Skeletal muscle tissue (tissue), 4 donors: ENCODE results near the gene S100A13. TPM values are rescaled to one million over a fixed set of nuclear protein-coding genes. Genes with fewer than 3 reads are reported as not detected.
"Not testable (repeated sequence)": the region's sequence is repeated elsewhere in the genome, so short reads cannot be mapped to it uniquely, and the experiment has no call there.

Experiments
- H3K27ac ChIP-seq: one replicate; pipeline ENCODE4 v1.7.0; 2013; ENCODE audit warnings: mild to moderate bottlenecking, low read depth, low read length, inconsistent platforms
- H3K27me3 ChIP-seq, 3 donors: one replicate each; pipeline ENCODE4 v1.7.0; 2013; ENCODE audit warnings: low read length in 3 of 3; ENCODE audit not compliant: control insufficient read depth in 3 of 3, insufficient read depth in 3 of 3
- H3K36me3 ChIP-seq, 3 donors: one replicate each; pipeline ENCODE4 v1.7.0; 2013; ENCODE audit warnings: low read length in 3 of 3; ENCODE audit not compliant: control insufficient read depth in 3 of 3, insufficient read depth in 3 of 3
- H3K4me1 ChIP-seq, 3 donors: one replicate each; pipeline ENCODE4 v1.7.0; 2013; ENCODE audit warnings: low read length in 3 of 3, mild to moderate bottlenecking in 3 of 3; ENCODE audit not compliant: control insufficient read depth in 3 of 3, insufficient read depth in 3 of 3
- H3K4me3 ChIP-seq, 3 donors: one replicate each; pipeline ENCODE4 v1.7.0; 2013; ENCODE audit warnings: low read length in 3 of 3
- H3K9ac ChIP-seq, 3 donors: one replicate each; pipeline ENCODE4 v1.7.0; 2013; ENCODE audit warnings: low read length in 3 of 3, mild to moderate bottlenecking in 3 of 3, moderate library complexity in 2 of 3, low read depth in 1 of 3
- H3K9me3 ChIP-seq, 3 donors: one replicate each; pipeline ENCODE4 v1.7.0; 2013; ENCODE audit warnings: low read length in 3 of 3; ENCODE audit not compliant: control insufficient read depth in 3 of 3
- total RNA-seq: library from RNA; depleted of rRNA; stranded (reverse); fragments of >200 nt; gene quantifications from one replicate; pipeline ENCODE4 v1.2.3, GENCODE V29; 2014
- donor health status: Osteomylitis.

The S100A13 gene
- total RNA-seq = 55.3 TPM

- Histone ChIP-seq H3K9ac (peak within 1 kb of the TSS; percentile 88 to 96 (median 92)), H3K4me1 (peaks cover 46 to 57% (median 50%) of the 10 kb centered on the region in 3 donors), H3K4me3 (peak within 1 kb of the TSS; percentile 75 to 88 (median 84)), H3K36me3 (peaks cover 4 to 11% (median 11%) of the 10 kb centered on the region in 3 donors), H3K27ac (peak within 1 kb of the TSS; percentile 91), H3K9me3 (no peaks in the 10 kb centered on the region), H3K27me3 (no peaks in the 10 kb centered on the region)
These were observed at the start of gene S100A13 for GRCh38 chr1:153626904-153627714. Gene S100A13, minus strand, starts transcription at chr1:153627505. Its CDS starts 1,033 bp downstream, at chr1:153626472.

GRCh38 chr1:153673511-153673910, 46.2 kb upstream of the S100A13 start:
- Histone ChIP-seq H3K4me1 (peaks cover 17 to 26% (median 24%) of the 10 kb centered on the region in 3 donors), H3K27ac (no peak overlapping the region), H3K36me3 (peaks cover 6 to 9% (median 6%) of the 10 kb centered on the region in 3 donors), H3K9ac (no peak overlapping the region), H3K9me3 (no peaks in the 10 kb centered on the region), H3K4me3 (no peak overlapping the region), H3K27me3 (peaks cover 5 to 10% (median 8%) of the 10 kb centered on the region in 3 donors)

GRCh38 chr1:153671628-153672353, 44.5 kb upstream of the S100A13 start:
- H3K36me3 ChIP-seq = peaks cover 22 to 23% (median 23%) of the 10 kb centered on the region in 3 donors
- H3K27me3 ChIP-seq, H3K9me3 ChIP-seq: not testable (repeated sequence)
- H3K4me3 ChIP-seq = peak overlapping the region; percentile 73 to 97 (median 79)
- peaks cover 13 to 16% (median 15%) of the 10 kb centered on the region in 3 donors for H3K4me1 ChIP-seq
- peak overlapping the region; percentile 81 for H3K27ac ChIP-seq
- H3K9ac ChIP-seq = peak overlapping the region; percentile 24 to 76 (median 75)

GRCh38 chr1:153670859-153671627, 43.7 kb upstream of the S100A13 start, which contains the start of gene ILF2:
Gene ILF2, minus strand, starts transcription at chr1:153670993. Its CDS starts 71 bp downstream, at chr1:153670922.
- Histone ChIP-seq H3K9ac (peak within 1 kb of the TSS; percentile 91 to 96 (median 94)), H3K4me3 (peak within 1 kb of the TSS; percentile 86 to 97 (median 95)), H3K4me1 (peaks cover 13 to 16% (median 15%) of the 10 kb centered on the region in 3 donors), H3K27me3 (no peaks in the 10 kb centered on the region), H3K36me3 (peaks cover 29 to 31% (median 31%) of the 10 kb centered on the region in 3 donors), H3K9me3 (no peaks in the 10 kb centered on the region), H3K27ac (peak within 1 kb of the TSS; percentile 92)

GRCh38 chr1:153670257-153670858, 43.1 kb upstream of the S100A13 start:
- Histone ChIP-seq H3K27ac (peak overlapping the region; percentile 92), H3K36me3 (peaks cover 32 to 38% (median 37%) of the 10 kb centered on the region in 3 donors), H3K9ac (peak overlapping the region; percentile 91 to 96 (median 94)), H3K27me3 (no peaks in the 10 kb centered on the region), H3K9me3 (no peaks in the 10 kb centered on the region), H3K4me1 (peaks cover 13 to 16% (median 15%) of the 10 kb centered on the region in 3 donors), H3K4me3 (peak overlapping the region; percentile 86 to 95 (median 94))

- no peak overlapping the region for H3K27ac ChIP-seq
- peaks cover 13 to 16% (median 15%) of the 10 kb centered on the region in 3 donors for H3K4me1 ChIP-seq
- H3K9me3 ChIP-seq = no peaks in the 10 kb centered on the region
- peaks cover 38 to 45% (median 45%) of the 10 kb centered on the region in 3 donors for H3K36me3 ChIP-seq
- H3K4me3 ChIP-seq = peak overlapping the region; percentile 86 to 95 (median 94)
- peak overlapping the region in 2 of 3 donors; percentile 91 to 96 for H3K9ac ChIP-seq
- no peaks in the 10 kb centered on the region for H3K27me3 ChIP-seq
These were observed 42.3 kb upstream of the S100A13 start for GRCh38 chr1:153669606-153670005.

GRCh38 chr1:153668672-153669071, 41.4 kb upstream of the S100A13 start:
- H3K27me3 ChIP-seq, H3K27ac ChIP-seq: not testable (repeated sequence)

GRCh38 chr1:153667439-153667838, 40.1 kb upstream of the S100A13 start:
- H3K9ac ChIP-seq = no peak overlapping the region
- no peak overlapping the region for H3K27ac ChIP-seq
- H3K27me3 ChIP-seq = no peaks in the 10 kb centered on the region
- no peaks in the 10 kb centered on the region for H3K9me3 ChIP-seq
- peaks cover 13 to 16% (median 15%) of the 10 kb centered on the region in 3 donors for H3K4me1 ChIP-seq
- H3K36me3 ChIP-seq = peaks cover 56 to 67% (median 64%) of the 10 kb centered on the region in 3 donors
- no peak overlapping the region for H3K4me3 ChIP-seq

More at GRCh38 chr1:153668672-153669071, 41.4 kb upstream of the S100A13 start:
- Histone ChIP-seq H3K36me3 (peaks cover 48 to 55% (median 53%) of the 10 kb centered on the region in 3 donors), H3K4me1 (peaks cover 13 to 16% (median 15%) of the 10 kb centered on the region in 3 donors)
- H3K9me3 ChIP-seq, H3K4me3 ChIP-seq, H3K9ac ChIP-seq: not testable (repeated sequence)

GRCh38 chr1:153663211-153663610, 35.9 kb upstream of the S100A13 start:
- no peaks in the 10 kb centered on the region for H3K9me3 ChIP-seq
- H3K27ac ChIP-seq = no peak overlapping the region
- no peak overlapping the region for H3K9ac ChIP-seq
- no peaks in the 10 kb centered on the region for H3K27me3 ChIP-seq
- no peak overlapping the region for H3K4me3 ChIP-seq
- H3K4me1 ChIP-seq = peaks cover 11 to 13% (median 12%) of the 10 kb centered on the region in 3 donors
- H3K36me3 ChIP-seq = peaks cover 63 to 74% (median 73%) of the 10 kb centered on the region in 3 donors
